ENCODE results near the gene TYW1. TPM values are rescaled to one million over a fixed set of nuclear protein-coding genes. Genes with fewer than 3 reads are reported as not detected.

The TYW1 gene
- total RNA-seq, 1 experiment from 2014 or later = 24.5 TPM

DNA sequence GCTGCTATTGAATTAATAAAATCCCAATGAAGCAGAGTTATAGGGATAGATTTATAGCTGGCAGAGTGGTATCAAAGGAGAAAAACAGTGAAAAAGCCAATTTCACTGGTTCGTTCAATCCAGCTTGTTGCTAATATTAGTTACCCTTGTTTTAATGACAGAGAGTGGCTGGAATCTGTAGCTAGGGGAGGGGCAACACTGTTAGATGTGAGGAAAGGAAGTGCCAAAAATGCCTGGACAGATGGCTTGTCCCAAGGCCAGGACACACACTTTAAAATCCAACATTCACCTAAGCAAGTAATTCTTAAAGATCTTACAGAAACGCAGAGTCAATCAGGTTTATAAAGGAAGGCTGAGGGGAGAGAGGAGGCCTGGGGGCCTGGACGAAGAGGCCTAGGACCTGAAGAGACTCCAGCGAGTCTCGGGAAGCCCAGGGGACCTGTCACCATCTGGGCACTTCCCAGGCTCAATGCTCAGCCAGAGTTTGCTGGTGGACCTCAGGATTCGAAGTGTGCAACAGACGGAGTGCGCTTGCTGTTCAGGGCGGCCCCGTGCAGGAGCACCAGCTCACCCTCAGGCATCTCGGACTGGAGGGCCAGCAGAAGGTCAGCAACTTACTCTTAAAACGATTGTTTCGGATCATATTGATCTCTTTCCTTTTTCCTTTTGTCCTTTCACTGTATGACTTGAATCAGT, 38.9 kb upstream of the TYW1 start:
- DNase-seq (ENCODE audit: low read depth, low spot score) (no peak), ATAC-seq (no peak)
- Histone ChIP-seq H3K4me1 (ENCODE audit: control insufficient read depth, insufficient read depth, low read length) (peaks cover 2% of the 10 kb centered on the region; the same call in 1 of the 2 replicates), H3K27me3 (ENCODE audit: control insufficient read depth, insufficient read depth, low read length) (no peaks in the 10 kb centered on the region), H3K36me3 (ENCODE audit: control insufficient read depth, insufficient read depth, low read length) (peaks cover 4% of the 10 kb centered on the region; the same call in 1 of the 2 replicates), H3K4me3 (ENCODE audit: low read depth in 2 of 2, low read length in 2 of 2) (no peak overlapping the region), H3K9me3 (ENCODE audit: control insufficient read depth, insufficient read depth, low read depth, low read length) (no peaks in the 10 kb centered on the region), H3K27ac (ENCODE audit: low read length) (no peak overlapping the region)
- ChIA-PET POLR2A (interaction anchor here (0.6 kb wide), 1 partner anchor 31 kb away, joined by 4 read pairs; no protein-coding TSS in a partner anchor), CTCF (no interaction called here)
- TSS peak; percentile 66 for BruUV-seq (replicated peaks)
- intact Hi-C loops (cut with micrococcal nuclease; ENCODE audit: unreplicated experiment) = no loop called here
- TF ChIP-seq, protein P1, sequence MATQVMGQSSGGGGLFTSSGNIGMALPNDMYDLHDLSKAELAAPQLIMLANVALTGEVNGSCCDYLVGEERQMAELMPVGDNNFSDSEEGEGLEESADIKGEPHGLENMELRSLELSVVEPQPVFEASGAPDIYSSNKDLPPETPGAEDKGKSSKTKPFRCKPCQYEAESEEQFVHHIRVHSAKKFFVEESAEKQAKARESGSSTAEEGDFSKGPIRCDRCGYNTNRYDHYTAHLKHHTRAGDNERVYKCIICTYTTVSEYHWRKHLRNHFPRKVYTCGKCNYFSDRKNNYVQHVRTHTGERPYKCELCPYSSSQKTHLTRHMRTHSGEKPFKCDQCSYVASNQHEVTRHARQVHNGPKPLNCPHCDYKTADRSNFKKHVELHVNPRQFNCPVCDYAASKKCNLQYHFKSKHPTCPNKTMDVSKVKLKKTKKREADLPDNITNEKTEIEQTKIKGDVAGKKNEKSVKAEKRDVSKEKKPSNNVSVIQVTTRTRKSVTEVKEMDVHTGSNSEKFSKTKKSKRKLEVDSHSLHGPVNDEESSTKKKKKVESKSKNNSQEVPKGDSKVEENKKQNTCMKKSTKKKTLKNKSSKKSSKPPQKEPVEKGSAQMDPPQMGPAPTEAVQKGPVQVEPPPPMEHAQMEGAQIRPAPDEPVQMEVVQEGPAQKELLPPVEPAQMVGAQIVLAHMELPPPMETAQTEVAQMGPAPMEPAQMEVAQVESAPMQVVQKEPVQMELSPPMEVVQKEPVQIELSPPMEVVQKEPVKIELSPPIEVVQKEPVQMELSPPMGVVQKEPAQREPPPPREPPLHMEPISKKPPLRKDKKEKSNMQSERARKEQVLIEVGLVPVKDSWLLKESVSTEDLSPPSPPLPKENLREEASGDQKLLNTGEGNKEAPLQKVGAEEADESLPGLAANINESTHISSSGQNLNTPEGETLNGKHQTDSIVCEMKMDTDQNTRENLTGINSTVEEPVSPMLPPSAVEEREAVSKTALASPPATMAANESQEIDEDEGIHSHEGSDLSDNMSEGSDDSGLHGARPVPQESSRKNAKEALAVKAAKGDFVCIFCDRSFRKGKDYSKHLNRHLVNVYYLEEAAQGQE (IDR thresholded peaks at IDR 0.05; ENCODE audit: insufficient read depth in 1 of 2, low read depth in 2 of 2, low read length in 1 of 2) = no peak
- TF ChIP-seq, protein P2, sequence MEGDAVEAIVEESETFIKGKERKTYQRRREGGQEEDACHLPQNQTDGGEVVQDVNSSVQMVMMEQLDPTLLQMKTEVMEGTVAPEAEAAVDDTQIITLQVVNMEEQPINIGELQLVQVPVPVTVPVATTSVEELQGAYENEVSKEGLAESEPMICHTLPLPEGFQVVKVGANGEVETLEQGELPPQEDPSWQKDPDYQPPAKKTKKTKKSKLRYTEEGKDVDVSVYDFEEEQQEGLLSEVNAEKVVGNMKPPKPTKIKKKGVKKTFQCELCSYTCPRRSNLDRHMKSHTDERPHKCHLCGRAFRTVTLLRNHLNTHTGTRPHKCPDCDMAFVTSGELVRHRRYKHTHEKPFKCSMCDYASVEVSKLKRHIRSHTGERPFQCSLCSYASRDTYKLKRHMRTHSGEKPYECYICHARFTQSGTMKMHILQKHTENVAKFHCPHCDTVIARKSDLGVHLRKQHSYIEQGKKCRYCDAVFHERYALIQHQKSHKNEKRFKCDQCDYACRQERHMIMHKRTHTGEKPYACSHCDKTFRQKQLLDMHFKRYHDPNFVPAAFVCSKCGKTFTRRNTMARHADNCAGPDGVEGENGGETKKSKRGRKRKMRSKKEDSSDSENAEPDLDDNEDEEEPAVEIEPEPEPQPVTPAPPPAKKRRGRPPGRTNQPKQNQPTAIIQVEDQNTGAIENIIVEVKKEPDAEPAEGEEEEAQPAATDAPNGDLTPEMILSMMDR (IDR thresholded peaks at IDR 0.05) = no peak
- no peak for TF ChIP-seq POLR2AphosphoS5 (IDR thresholded peaks at IDR 0.05; ENCODE audit: low read depth, low read length)
- TF ChIP-seq SIN3A (IDR thresholded peaks at IDR 0.05; ENCODE audit: borderline replicate concordance, insufficient read depth, low read depth, low read length) = no peak
- no peak for TF ChIP-seq TCF7L2 (IDR thresholded peaks at IDR 0.05; ENCODE audit: low read depth, low read length)
- in situ Hi-C loops (cut with HindIII; ENCODE audit: low pct_unique_long_range_greater_than_20kb, low sequenced_read_pairs) = no loop called here

DNA sequence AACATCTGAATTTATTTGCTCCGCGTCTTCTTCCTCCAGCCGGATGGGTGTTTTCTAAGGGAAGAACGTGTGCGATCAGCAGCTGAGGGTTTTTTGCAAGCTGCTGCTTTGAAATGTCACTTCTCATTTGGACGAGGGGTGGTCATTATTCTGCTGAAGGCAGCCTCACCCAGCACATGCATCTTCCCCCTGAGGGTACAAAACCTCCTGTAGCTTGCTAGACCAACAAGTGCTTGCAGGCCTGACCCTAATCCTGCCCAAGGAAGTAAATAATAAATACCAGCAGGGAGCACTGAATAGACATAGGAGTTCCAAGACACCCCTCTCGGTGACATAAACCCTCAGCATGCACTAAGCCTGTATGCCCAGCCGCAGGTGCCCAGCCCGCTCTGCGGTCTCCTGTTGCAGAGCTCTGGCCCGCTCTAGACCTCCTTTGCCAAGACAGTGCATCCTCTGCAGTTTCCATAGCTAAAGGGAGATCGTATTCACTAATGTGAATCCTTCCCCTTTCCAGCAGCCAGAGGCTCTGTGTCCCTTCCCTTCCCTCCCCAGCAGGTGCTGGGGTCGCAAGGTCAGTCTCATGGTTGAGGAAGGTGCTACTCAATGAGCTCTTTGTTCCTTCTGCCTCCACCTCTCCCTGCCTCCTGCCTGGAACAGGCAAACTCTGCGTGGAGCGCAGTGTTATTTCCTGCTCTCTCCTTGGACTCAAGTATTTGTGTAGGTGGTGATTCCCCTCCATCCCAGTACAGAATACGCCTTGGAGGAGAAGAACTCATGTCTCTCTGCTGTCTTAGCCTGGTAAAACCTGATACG, 37.9 kb upstream of the TYW1 start:
- ChIA-PET POLR2A (no interaction called here), CTCF (no interaction called here)
- peak; percentile 32; the same call in 1 of the 2 replicates for ATAC-seq
- no TSS peak for BruUV-seq (replicated peaks)
- intact Hi-C loops (cut with micrococcal nuclease; ENCODE audit: unreplicated experiment) (no loop called here), in situ Hi-C loops (cut with HindIII; ENCODE audit: low pct_unique_long_range_greater_than_20kb, low sequenced_read_pairs) (no loop called here)
- no peak overlapping the region for H3K4me3 ChIP-seq (ENCODE audit: low read depth in 2 of 2, low read length in 2 of 2)
- H3K27ac ChIP-seq (ENCODE audit: low read length) = no peak overlapping the region
- no peaks in the 10 kb centered on the region for H3K9me3 ChIP-seq (ENCODE audit: control insufficient read depth, insufficient read depth, low read depth, low read length)
- peaks cover 4% of the 10 kb centered on the region; the same call in 1 of the 2 replicates for H3K36me3 ChIP-seq (ENCODE audit: control insufficient read depth, insufficient read depth, low read length)
- no peaks in the 10 kb centered on the region for H3K27me3 ChIP-seq (ENCODE audit: control insufficient read depth, insufficient read depth, low read length)
- DNase-seq (ENCODE audit: low read depth, low spot score) = no peak
- H3K4me1 ChIP-seq (ENCODE audit: control insufficient read depth, insufficient read depth, low read length) = no peaks in the 10 kb centered on the region
- TF ChIP-seq POLR2AphosphoS5 (IDR thresholded peaks at IDR 0.05; ENCODE audit: low read depth, low read length) = no peak
- no peak for TF ChIP-seq SIN3A (IDR thresholded peaks at IDR 0.05; ENCODE audit: borderline replicate concordance, insufficient read depth, low read depth, low read length)
- no peak for TF ChIP-seq TCF7L2 (IDR thresholded peaks at IDR 0.05; ENCODE audit: low read depth, low read length)
- TF ChIP-seq, protein P1 (IDR thresholded peaks at IDR 0.05; ENCODE audit: insufficient read depth in 1 of 2, low read depth in 2 of 2, low read length in 1 of 2) = no peak
- TF ChIP-seq, protein P2 (IDR thresholded peaks at IDR 0.05) = no peak

Measured in Panc1 (cell line).